ENCODE measurements around the gene IER3.

- no peak for TF ChIP-seq EP300 (IDR thresholded peaks at IDR 0.05; ENCODE audit: borderline replicate concordance)
- TF ChIP-seq YY1 (IDR thresholded peaks at IDR 0.05; ENCODE audit: low read depth) = no peak
- TF ChIP-seq, protein P1, sequence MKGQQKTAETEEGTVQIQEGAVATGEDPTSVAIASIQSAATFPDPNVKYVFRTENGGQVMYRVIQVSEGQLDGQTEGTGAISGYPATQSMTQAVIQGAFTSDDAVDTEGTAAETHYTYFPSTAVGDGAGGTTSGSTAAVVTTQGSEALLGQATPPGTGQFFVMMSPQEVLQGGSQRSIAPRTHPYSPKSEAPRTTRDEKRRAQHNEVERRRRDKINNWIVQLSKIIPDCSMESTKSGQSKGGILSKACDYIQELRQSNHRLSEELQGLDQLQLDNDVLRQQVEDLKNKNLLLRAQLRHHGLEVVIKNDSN (IDR thresholded peaks at IDR 0.05) = no peak
- TF ChIP-seq FOXM1 (IDR thresholded peaks at IDR 0.05; ENCODE audit: borderline replicate concordance, low read depth) = no peak
- TF ChIP-seq ZBTB7A (IDR thresholded peaks at IDR 0.05; ENCODE audit: low read depth) = no peak
- no peak for TF ChIP-seq RAD21 (IDR thresholded peaks at IDR 0.05; ENCODE audit: low read depth)
- TF ChIP-seq, protein P2, sequence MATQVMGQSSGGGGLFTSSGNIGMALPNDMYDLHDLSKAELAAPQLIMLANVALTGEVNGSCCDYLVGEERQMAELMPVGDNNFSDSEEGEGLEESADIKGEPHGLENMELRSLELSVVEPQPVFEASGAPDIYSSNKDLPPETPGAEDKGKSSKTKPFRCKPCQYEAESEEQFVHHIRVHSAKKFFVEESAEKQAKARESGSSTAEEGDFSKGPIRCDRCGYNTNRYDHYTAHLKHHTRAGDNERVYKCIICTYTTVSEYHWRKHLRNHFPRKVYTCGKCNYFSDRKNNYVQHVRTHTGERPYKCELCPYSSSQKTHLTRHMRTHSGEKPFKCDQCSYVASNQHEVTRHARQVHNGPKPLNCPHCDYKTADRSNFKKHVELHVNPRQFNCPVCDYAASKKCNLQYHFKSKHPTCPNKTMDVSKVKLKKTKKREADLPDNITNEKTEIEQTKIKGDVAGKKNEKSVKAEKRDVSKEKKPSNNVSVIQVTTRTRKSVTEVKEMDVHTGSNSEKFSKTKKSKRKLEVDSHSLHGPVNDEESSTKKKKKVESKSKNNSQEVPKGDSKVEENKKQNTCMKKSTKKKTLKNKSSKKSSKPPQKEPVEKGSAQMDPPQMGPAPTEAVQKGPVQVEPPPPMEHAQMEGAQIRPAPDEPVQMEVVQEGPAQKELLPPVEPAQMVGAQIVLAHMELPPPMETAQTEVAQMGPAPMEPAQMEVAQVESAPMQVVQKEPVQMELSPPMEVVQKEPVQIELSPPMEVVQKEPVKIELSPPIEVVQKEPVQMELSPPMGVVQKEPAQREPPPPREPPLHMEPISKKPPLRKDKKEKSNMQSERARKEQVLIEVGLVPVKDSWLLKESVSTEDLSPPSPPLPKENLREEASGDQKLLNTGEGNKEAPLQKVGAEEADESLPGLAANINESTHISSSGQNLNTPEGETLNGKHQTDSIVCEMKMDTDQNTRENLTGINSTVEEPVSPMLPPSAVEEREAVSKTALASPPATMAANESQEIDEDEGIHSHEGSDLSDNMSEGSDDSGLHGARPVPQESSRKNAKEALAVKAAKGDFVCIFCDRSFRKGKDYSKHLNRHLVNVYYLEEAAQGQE (IDR thresholded peaks at IDR 0.05; ENCODE audit: low read depth) = no peak
- TF ChIP-seq TCF12 (IDR thresholded peaks at IDR 0.05; ENCODE audit: low read depth) = no peak
- no peak for TF ChIP-seq MAX (IDR thresholded peaks at IDR 0.05)
- TF ChIP-seq NFIC (IDR thresholded peaks at IDR 0.05) = no peak
- no peak for TF ChIP-seq TAF1 (IDR thresholded peaks at IDR 0.05; ENCODE audit: low read depth)
- no peak for TF ChIP-seq TEAD4 (IDR thresholded peaks at IDR 0.05)
- no peak for TF ChIP-seq CREB1 (IDR thresholded peaks at IDR 0.05; ENCODE audit: low read depth)
Measured at GRCh38 chr6:30743099-30744053, 971 bp downstream of the IER3 start.

Measured in Ishikawa (cell line).